ENCODE data around the gene FAM78A.

FAM78A gene, protein sequence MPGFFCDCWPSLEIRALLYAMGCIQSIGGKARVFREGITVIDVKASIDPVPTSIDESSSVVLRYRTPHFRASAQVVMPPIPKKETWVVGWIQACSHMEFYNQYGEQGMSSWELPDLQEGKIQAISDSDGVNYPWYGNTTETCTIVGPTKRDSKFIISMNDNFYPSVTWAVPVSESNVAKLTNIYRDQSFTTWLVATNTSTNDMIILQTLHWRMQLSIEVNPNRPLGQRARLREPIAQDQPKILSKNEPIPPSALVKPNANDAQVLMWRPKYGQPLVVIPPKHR

DNA sequence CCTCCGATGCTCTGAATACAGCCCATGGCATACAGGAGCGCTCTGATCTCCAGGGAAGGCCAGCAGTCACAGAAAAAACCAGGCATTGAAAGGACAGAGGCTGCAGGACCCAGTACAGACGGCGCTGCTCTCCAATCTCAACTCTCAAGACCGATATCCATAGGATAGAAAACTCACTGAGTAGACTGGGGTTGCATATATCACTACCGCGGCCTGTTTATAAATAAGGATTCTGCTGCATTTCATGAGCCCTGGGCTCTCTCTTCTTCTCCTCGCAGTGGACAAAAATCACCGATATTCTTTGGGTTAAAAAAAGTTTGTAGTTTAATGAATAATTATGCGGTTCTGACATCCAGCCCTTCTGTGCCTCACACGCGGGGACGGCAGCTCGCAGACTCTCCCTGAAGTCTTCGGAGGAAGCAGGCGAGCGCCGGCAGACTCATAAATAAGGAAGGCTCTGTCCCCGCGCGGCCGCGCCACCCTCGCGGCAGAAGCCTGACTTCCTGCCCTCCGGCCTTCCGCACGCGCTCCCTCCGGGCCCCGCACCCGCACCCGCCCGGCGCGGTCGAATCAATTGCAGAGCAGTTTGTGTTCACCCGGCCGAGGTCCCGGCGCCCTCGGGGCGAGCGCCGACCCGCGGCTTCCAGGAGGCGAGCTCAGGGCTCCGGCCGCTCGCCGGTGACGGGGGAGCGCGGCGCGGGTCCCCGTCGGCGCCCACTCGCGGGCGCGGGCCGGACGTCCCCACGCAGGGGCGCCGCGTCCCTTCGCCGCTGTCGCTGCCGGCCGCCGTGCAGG lies at the start of gene FAM78A:
TSS of gene FAM78A (minus strand) at position 417 of the 795 bp plus-strand sequence. CDS start at position 86, 331 bp downstream.
- DNase-seq, result no peak

DNA sequence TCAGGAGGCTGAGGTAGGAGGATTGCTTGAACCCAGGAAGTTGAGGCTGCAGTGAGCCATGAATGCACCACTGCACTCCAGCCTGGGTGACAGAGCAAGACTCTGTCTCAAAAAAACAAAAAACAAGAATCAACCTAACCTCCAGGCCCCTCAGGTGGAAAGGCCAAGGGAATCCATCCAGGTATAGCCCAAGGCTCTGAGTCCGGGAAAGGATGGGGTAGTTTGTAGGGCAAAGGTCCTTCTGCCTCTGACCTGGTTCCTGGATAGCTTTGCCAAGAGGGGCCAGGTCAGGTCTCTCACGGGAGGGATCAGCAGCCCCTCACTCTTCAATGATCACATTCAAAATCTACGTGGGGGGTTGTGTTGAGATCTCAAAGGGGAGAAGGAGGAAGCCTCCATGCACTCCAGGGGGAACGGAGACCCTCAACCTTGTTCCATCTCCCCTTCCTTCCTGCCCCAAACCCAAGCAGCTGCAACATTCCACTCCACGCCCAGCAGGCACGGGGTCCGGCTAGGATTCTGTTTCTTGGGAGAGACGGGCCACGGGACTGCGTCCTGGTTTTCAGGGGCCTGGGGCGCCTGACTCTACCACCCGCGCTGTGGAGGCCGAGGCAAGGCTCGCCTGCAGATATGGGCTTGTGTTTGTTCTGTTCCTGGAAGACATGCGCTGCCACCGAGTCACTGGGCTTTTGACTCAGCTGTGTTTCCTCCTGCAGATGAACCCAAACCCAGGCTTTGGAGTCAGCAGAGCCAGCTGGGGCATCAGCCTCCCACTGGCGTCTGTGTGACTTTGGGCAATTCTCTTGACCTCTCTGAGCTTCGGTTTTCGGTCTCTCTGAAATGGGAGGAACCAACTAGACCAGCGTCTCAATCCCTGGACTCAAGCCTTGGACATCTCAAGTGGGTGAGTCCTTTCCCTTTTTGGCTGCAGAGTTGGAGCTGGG lies 48.7 kb upstream of the FAM78A start:
- DNase-seq, result no peak

DNA sequence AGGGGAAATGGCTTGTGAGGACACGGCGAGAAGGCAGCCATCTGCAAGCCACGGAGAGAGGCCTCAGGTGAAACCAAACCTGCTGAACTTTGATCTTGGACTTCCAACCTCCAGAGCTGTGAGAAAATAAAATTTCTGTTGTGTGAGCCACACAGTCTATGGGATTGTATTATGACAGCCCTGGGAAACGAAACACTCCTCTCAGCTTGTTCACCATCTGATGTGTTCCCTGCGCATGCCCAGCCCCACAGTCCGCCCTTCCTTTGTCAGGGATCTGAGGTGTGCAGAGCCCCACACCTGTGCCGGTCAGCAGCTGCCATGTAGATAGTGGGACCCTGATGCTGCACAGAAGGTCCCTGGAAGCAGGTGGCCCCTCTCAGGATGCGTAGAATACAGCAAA lies 47.3 kb upstream of the FAM78A start:
- DNase-seq, result no peak

DNA sequence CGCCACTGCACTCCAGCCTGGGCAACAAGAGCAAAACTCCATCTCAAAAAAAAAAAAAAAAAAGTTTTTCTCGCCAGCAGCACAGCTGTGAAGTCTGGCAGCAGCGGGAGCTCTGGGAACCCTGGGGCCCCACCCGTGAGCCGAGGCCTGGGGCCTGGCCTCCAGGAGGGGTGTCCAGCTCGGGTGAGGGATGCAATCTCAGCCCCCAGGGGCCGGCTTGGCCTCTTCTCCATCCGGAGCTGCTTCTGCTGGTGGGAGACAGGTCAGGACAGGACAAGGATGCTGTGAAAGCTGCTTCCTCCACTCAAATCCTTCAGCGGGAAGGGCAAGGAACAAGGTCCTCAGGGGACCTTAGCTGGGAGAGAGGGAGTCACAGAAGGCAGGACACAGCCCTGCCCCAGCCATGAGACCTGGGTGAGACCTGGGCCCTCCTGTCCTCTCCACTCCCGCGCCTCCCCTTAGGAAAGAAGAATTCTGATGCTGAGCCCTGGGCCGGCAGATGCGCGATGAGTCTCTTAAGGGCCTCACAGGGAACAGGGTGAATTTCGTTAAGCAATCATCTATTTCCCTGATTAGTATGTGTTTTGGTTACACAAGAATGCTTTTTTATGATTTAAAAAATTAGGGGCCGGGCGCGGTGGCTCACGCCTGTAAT lies 43.8 kb upstream of the FAM78A start:
- DNase-seq, result peak; percentile 72

DNA sequence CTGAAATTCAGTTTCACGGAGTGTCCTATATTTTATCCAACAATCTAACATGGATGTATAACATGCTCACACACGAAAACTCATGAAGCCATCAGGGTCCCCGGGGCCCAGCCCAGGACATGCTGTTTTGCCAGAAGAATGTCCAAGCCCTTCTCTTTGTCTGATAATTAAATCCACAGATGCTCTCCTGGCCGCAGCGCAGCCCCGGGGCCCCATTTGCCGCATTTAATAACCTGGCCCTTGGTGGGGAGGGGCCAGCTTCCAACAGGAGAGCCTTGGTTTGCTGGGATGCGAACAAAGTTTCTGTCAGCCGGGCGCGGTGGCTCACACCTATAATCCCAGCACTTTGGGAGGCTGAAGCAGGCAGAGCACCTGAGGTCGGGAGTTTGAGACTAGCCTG lies 43.2 kb upstream of the FAM78A start:
- peak; percentile 81 for DNase-seq

DNA sequence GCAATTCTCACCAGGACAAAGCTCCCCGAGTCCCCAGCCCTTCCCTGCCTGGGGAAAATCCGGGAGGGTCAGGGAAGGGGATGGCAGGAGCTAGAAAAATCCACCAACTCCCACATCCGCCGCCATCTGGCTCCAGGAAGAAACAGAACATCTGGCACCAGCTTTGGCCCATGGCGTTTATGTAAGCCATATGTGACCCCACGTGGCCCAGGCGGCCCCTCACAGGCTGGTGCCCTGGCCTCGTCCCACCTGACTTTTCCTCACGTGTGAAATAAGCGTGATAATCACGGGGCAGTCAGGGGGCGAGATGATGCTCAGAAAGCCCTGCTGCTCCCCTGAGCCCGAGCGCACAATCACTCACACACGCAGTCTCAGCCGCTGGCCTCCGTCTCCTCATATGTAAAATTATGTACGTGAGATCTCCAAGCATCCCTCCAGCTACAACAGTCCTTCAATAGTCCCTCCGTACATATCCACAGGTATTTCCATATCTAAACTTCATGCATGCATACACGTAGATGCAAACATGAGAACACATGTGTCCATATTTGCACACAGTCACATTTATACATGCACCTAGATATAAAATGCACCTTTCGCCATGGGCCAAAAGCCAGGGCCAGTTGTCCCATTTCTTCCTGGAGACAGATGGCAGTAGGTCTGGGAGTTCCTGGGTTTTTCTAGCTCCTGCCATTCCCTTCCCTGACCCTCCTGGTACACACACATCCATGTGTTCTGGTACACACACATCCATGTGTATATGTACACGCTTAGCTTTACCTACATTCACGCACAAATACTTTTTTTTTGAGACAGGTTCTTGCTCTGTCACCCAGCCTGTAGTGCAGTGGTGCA lies 42.1 kb upstream of the FAM78A start:
- DNase-seq, result no peak

DNA sequence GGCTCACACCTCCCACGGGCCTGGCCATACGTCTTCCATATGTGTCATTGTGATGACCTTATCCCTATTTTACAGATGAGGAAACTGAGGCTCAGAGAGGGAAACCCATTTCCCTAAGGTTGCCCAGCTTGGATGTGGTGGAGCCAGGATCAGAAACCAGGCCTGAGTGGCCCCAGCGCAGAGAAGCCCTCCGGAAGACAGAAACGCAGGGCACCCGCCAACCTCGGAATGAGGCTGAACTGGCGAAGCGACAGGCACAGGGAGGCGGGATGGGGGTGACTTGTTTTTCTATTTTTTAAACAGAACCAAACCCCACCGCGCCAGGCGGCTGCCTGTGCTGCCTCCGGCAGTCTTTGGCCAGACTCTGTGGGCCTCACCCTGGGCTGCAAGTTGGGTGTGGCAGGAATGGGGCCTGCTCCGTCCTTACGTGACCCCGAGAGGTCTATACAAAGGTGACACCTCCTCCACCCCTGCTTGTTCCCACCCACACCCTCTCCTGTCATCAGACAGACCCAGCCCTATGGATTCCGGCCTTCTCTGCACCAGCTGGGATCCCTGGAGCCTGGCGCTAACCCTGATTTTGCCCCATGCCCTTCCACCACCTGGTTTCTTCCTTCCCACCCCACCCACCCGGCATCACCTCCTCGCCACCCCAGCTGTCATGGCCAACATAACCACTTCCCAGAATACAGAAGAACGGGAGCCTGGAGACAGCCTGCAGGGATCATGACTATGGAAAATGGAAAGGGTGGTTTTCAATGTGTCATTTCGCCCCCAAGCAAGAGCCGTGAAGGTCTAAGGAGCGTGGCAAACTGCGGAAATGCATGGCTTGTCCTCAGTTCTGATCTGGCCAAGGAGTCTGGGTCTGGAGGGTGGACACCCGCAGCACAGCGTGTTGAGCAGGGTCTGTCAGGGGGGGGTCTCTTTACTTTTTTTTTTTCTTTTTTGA lies 36.8 kb upstream of the FAM78A start:
- no peak for DNase-seq

DNA sequence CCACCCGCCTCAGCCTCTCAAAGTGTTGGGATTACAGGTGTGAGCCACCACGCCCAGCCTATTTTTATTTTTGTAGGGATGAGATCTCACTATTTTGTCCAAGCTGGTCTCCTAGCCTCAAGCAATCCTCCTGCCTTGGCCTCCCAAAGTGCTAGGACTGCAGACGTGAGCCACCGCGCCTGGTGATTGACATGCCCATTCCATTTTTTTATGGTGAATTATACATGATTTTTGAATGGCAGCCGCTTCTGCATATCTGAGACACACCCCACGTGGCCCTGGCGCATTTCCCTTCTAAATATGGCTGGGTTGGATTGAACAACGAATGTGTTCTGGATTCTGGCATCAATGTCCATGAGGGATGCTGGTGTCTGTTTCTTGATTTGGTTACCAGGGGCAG lies 35.9 kb upstream of the FAM78A start:
- no peak for DNase-seq

DNA sequence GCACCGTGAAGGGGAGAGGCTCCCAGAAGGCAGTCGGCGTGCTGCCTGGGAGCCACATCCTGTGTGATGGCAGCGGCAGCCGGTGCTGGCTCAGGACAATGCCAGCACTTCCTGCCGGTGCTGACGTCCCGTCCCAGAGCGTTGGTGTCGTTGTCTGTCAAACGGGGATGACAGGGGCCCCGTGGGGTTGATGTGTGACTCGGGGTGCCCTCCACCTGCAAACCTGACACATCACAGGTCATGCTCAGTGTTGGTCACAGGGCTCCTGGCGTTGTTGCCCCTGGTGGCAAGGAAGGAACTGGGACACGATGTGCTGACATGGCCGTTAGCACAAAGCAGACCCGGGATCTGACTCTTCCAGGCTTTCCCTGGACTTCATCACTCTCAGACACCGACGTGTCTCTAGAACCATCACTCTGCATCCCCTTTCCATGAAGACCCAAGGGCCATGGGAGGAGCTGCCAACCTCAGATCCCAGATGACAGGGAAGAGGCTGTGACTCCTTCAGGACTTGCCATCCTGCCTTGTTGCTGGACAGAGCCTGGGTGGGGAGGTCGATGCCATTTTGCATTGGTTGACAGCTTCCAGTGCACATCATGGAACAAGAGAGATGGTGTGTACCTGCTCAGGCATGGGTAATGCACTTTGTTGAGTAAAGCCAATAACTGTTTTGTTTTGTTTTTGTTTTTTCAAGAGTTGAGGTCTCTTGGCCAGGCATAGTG lies 34.7 kb upstream of the FAM78A start:
- no peak for DNase-seq

DNA sequence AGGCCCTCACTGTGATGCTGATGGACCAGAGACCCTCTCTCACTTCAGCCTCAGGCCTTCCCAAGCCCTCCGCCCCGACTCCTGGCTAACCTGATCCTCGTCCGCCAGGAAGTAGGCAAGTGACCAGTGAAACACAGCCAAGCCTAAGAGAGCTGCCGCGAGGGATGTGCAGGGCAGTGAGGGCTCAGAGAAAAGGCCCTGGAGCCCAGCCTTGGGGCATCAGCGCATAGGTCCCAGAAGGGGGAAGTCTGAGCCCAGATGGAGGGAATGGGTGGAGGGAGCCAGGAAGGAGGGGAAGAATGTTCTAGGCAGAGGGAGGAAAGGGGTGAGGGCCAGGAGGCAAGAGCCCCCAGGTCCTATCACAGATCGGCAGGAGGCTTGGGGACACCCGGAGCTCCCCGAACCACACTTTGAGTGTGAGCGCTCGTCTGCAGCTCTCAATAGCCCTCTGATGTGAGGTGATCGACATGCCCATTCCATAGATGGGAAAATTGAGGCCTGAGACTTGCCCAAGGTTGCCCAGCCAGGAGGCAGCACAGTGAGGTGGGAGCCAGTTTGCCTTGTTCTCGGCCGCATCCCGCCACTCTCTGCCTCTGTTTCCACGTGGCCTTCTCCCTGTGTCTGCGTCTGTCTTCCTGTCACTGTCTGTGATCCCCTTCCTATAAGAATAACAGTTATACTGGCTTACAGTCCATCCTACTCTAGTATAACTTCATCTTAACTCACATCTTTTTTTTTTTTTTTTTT lies 33.4 kb upstream of the FAM78A start:
- no peak for DNase-seq

DNA sequence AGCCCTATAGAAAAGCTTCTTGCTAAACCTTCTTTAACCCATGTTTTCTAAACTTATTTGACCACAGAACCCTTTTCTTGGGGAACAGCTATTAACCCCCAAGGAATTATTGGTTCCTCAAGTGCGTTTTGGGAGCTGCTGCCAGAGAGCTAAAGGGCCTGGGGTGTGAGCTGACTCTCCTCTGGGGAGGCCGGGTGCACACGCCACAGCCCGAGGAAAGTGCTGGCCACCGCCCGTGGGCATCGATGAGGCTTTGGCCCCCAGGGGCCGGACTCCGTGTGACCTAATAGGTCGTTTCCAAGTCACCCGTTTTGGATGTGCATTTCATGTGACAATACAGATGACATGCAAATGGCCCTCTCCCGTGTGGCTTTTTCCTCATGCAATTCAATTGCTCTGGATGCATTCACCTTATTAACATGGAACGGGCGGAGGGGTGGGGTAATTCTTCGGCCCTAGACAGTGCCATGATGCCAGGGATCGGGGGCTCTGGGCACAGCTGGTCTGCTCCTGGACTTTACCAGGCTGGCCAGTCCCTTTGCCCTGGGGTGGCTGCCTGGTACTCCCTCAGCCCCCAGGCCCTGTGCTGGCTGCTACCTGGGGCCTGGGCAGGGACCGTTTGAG lies 32.7 kb upstream of the FAM78A start:
- no peak for DNase-seq

DNA sequence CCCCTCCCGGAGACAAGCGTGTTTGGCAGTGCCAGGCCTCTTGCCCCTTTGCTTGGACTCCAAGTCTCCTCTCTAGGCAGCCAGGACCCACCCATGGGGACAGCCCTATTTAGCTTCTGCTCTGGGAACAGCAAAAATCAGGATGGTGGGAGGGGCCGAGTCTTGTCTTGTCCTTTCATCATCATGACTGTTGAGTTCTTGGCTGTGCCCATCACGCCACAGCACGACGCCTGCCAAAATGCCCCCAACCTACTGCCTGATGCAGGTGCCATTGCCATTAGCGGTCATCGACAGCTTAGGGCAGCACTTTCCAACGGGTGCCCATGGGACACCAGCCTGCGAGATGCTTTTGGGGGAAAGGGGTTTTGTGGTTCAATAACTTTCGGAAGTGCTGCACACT lies 32.1 kb upstream of the FAM78A start:
- no peak for DNase-seq

DNA sequence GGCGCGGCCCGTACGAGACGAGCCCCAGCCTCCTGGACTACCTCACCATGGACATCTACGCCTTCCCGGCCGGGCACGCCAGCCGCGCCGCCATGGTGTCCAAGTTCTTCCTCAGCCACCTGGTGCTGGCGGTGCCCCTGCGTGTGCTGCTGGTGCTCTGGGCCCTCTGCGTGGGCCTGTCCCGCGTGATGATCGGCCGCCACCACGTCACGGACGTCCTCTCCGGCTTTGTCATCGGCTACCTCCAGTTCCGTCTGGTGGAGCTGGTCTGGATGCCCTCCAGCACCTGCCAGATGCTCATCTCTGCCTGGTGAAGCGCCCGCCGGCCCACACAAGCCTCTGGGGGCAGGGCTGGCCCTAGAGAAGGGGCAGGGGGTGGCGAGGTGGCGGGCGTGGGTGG lies 31.7 kb upstream of the FAM78A start:
- DNase-seq, result no peak

DNA sequence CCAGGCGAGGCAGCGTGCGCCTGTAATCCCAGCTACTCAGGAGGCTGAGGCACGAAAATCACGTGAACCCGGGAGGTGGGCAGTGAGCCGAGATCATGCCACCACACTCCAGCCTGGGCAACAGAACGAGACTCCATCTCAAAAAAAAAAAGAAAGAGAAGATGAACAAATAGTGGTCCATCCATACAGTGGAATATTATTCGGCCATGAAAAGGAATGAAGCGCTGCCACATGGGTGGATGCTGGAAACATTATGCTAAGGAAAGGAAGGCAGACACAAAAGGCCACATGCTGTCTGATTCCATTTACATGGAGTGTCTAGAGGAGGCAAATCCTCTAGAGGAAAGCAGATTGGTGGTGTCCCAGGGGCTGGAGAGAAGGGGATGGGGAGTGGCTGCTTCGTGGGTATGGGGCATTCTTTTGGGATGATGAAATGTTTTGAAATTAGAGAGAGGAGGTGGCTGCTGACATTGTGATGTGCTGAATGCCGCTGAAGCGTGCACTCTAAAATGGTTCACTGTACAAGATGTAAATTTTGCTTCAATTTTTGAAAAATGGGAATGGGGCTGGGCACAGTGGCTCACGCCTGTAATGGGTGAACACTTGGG lies 30.2 kb upstream of the FAM78A start:
- DNase-seq, result no peak

DNA sequence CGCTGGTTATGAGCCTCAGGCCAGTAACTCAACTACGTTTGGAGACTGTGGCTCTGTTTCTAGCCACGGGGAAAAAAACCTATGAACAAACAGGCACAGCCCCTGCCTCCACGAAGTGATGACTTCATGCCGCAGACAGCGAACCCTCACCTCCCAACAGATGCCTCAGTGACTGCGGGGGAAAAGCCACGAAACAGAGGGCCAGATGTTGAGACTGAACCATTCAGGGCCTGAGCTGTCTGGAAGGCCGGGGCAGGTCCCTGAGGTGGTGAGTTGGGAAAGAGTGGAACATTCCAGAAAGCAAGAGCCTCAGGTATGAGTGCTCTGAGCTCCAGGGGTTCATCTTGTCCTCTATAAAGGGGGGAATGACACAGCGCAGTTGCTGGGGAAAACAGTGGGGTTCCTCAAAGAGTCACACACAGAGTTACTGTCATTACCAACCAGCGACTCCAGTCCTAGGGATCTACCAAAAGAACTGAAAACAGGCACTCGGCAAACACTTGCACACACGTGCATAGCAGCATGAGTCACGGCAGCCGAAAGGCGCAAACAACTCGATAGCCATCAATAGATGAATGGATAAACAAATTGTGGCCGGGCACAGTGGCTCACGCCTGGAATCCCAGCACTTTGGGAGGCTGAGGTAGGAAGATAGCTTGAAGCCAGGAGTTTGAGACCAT lies 28.5 kb upstream of the FAM78A start:
- DNase-seq, result no peak

DNA sequence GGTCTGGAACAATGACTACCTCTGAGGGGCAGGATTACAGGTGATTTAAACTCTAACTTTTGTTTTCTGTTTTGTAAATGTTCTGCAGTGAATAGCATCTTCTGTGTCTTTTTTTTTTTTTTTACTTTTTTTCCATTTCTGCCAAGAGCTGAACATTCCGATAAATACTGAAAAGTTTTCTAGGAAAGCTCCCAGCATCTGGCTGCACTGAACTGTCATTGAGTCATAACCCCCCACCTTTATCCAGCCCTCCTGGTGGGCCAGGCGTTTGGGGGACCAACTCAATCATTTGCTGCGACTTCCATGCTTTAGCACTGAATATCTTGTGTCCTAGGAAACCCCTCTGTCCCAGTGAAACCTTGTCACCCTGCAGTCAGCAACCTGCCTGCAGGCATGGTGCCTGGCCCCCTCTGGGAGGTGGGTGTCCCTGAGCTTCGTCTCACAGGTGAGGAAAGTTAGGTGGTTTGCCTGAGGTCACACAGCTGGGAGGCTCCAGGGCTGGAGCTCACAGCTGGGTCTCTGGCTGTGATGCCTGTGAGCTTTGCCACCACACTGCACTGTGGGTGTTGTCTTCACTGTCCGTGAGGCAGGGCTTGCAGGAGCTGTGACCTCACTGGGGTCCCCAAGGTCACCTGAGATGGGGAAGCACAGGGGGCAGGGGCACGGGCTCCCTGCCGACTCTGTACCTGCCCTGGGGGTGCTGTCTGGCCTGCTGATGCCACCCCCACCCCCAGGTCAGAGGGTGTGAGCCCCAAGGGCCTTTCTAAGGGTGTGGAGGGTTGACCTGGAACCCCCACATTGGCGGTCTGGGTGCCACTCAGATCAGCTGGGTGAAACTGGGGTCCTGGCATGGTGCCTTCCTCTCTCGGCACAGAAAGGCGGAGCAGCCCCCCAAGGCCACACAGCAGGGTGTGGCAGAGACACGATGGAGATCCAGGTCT lies 27.3 kb upstream of the FAM78A start:
- no peak for DNase-seq

Data from right forelimb (tissue), 1 donor.